GM12878 (cell line): ENCODE results near the gene BSCL2.

Experiments used
- ATF7 ChIP-seq: fragments of 450-650 bp; IDR thresholded peaks from 2 replicates; pipeline ENCODE4 v1.6.1; 2016; ENCODE audit warnings: low read depth, mild to moderate bottlenecking
- CEBPB ChIP-seq, 2 experiments: fragments of 150-350 bp in 1 of 2; IDR thresholded peaks; 2 replicates each; pipeline ENCODE4 v1.6.1; 2012 to 2014; ENCODE audit warnings: low read depth in 2 of 2, low read length in 2 of 2, borderline replicate concordance in 1 of 2, inconsistent platforms in 1 of 2
- NR2C2 ChIP-seq: IDR thresholded peaks from 2 replicates; pipeline ENCODE4 v1.6.1; 2011; ENCODE audit warnings: borderline replicate concordance, low read depth; ENCODE audit not compliant: control insufficient read depth, insufficient read length
- YY1 ChIP-seq: IDR thresholded peaks from 2 replicates; pipeline ENCODE4 v1.6.1; 2011; ENCODE audit warnings: low read depth, mild to moderate bottlenecking, low read length
- TF ChIP-seq, protein P1 (sequence below), 3 experiments: IDR thresholded peaks in 2 of 3; conservative IDR thresholded peaks in 1 of 3; 2 replicates each; pipeline ENCODE4 v1.5.1; 2011; ENCODE audit warnings: low read depth in 3 of 3, low read length in 3 of 3, mild to moderate bottlenecking in 3 of 3, control low read depth in 2 of 3, moderate library complexity in 2 of 3, inconsistent platforms in 1 of 3, mixed read lengths in 1 of 3; ENCODE audit not compliant: control insufficient read depth in 2 of 3, insufficient read depth in 1 of 3; ENCODE audit errors: extremely low read depth in 1 of 3
- TF ChIP-seq, protein P2 (sequence below): IDR thresholded peaks from 2 replicates; pipeline ENCODE4 v1.6.1; 2012; ENCODE audit warnings: low read depth, low read length, improper control_type of control experiment

DNA sequence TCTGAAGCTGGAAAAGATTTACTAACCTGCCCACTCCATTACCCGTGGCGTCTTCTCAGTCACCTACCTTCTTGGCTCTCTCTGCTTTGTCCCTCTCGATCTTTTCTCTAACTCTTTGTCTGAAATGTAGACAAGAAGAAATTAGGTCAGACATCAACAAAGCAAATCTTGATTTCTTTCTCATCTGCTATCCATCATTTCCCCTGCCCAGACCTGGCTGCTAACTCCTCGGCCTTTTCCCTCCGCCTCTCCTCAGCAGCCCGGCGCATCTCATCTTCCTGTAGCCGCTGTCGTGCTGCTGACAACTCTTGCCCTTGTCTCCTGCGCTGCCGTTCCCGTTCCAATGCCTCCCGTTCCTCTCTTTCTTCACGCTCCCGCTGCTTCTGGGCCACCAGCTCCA lies 29.5 kb downstream of the BSCL2 start:
- TF ChIP-seq ATF7 (no peak), NR2C2 (no peak), CEBPB (IDR thresholded peaks at IDR 0.05; ENCODE audit: borderline replicate concordance in 1 of 2, low read depth in 2 of 2, low read length in 2 of 2) (no peak), YY1 (no peak)
- TF ChIP-seq, protein P1, sequence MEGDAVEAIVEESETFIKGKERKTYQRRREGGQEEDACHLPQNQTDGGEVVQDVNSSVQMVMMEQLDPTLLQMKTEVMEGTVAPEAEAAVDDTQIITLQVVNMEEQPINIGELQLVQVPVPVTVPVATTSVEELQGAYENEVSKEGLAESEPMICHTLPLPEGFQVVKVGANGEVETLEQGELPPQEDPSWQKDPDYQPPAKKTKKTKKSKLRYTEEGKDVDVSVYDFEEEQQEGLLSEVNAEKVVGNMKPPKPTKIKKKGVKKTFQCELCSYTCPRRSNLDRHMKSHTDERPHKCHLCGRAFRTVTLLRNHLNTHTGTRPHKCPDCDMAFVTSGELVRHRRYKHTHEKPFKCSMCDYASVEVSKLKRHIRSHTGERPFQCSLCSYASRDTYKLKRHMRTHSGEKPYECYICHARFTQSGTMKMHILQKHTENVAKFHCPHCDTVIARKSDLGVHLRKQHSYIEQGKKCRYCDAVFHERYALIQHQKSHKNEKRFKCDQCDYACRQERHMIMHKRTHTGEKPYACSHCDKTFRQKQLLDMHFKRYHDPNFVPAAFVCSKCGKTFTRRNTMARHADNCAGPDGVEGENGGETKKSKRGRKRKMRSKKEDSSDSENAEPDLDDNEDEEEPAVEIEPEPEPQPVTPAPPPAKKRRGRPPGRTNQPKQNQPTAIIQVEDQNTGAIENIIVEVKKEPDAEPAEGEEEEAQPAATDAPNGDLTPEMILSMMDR (IDR thresholded peaks at IDR 0.05 in 2 of 3, conservative IDR thresholded peaks at IDR 0.05 in 1 of 3; ENCODE audit: control insufficient read depth in 2 of 3, extremely low read depth in 1 of 3, insufficient read depth in 1 of 3, low read depth in 3 of 3, low read length in 3 of 3), result no peak
- TF ChIP-seq, protein P2, sequence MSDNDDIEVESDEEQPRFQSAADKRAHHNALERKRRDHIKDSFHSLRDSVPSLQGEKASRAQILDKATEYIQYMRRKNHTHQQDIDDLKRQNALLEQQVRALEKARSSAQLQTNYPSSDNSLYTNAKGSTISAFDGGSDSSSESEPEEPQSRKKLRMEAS, result no peak
